Measurements from ENCODE around the gene EXTL2. TPM values are rescaled to one million over a fixed set of nuclear protein-coding genes. Genes with fewer than 3 reads are reported as not detected.
"Not testable (repeated sequence)": the region's sequence is repeated elsewhere in the genome, so short reads cannot be mapped to it uniquely, and the experiment has no call there.

The EXTL2 gene
- total and polyA plus RNA-seq, 4 donors, result 3.9 to 37.8 (median 9.4) TPM

- peak in 2 of 3 donors; percentile 20 to 36 for DNase-seq
- no peak for TF ChIP-seq CTCF (IDR thresholded peaks at IDR 0.05; ENCODE audit: control extremely low read depth, extremely low read depth)
- peaks cover 0 to 29% (median 8%) of the 10 kb centered on the region in 5 donors for H3K4me1 ChIP-seq (ENCODE audit: control insufficient read depth in 5 of 5, insufficient read depth in 5 of 5, low read length in 5 of 5)
- ATAC-seq (ENCODE audit: insufficient read depth, low FRiP score), result no peak
- 32 to 54% methylated on average over 2 of the region's 2 CpGs for WGBS, 2 donors
- no peak overlapping the region for H3K4me3 ChIP-seq
- peak overlapping the region in 1 of 2 donors; percentile 94 for H3K9ac ChIP-seq (ENCODE audit: insufficient read depth in 1 of 2, low read length in 2 of 2)
- H3K36me3 ChIP-seq (ENCODE audit: control insufficient read depth in 4 of 4, insufficient read depth in 4 of 4, low read length in 4 of 4), result peaks cover 0 to 11% (median 5%) of the 10 kb centered on the region in 4 donors
- H3K27ac ChIP-seq (ENCODE audit: low read depth in 1 of 2, low read length in 1 of 2), result no peak overlapping the region
- peaks cover 0 to 7% (median 2%) of the 10 kb centered on the region in 4 donors for H3K9me3 ChIP-seq (ENCODE audit: control insufficient read depth in 4 of 4, insufficient read depth in 3 of 4, low read length in 3 of 4)
- no peaks in the 10 kb centered on the region for H3K27me3 ChIP-seq (ENCODE audit: control insufficient read depth in 3 of 3, insufficient read depth in 3 of 3, low read length in 2 of 3)
Measured at GRCh38 chr1:100893718-100894117, 924 bp downstream of the EXTL2 start.

GRCh38 chr1:100892554-100892953 lies 2.1 kb downstream of the EXTL2 start:
- Histone ChIP-seq H3K9me3 (ENCODE audit: control insufficient read depth in 4 of 4, insufficient read depth in 3 of 4, low read length in 3 of 4) (peaks cover 0 to 7% (median 2%) of the 10 kb centered on the region in 4 donors), H3K36me3 (ENCODE audit: control insufficient read depth in 4 of 4, insufficient read depth in 4 of 4, low read length in 4 of 4) (peaks cover 0 to 14% (median 4%) of the 10 kb centered on the region in 4 donors), H3K9ac (ENCODE audit: insufficient read depth in 1 of 2, low read length in 2 of 2) (no peak overlapping the region), H3K4me1 (ENCODE audit: control insufficient read depth in 5 of 5, insufficient read depth in 5 of 5, low read length in 5 of 5) (peaks cover 0 to 28% (median 8%) of the 10 kb centered on the region in 5 donors), H3K27ac (ENCODE audit: low read depth in 1 of 2, low read length in 1 of 2) (no peak overlapping the region), H3K4me3 (no peak overlapping the region), H3K27me3 (ENCODE audit: control insufficient read depth in 3 of 3, insufficient read depth in 3 of 3, low read length in 2 of 3) (no peaks in the 10 kb centered on the region)
- WGBS, 2 donors, result 95 to 99% methylated on average over 3 of the region's 3 CpGs
- no peak for ATAC-seq (ENCODE audit: insufficient read depth, low FRiP score)
- TF ChIP-seq CTCF (IDR thresholded peaks at IDR 0.05; ENCODE audit: control extremely low read depth, extremely low read depth), result no peak
- no peak for DNase-seq

- Histone ChIP-seq H3K9me3 (ENCODE audit: control insufficient read depth in 4 of 4, insufficient read depth in 3 of 4, low read length in 3 of 4) (peaks cover 0 to 7% (median 2%) of the 10 kb centered on the region in 4 donors), H3K27ac (ENCODE audit: low read depth in 1 of 2, low read length in 1 of 2) (no peak overlapping the region), H3K27me3 (ENCODE audit: control insufficient read depth in 3 of 3, insufficient read depth in 3 of 3, low read length in 2 of 3) (no peaks in the 10 kb centered on the region), H3K9ac (ENCODE audit: insufficient read depth in 1 of 2, low read length in 2 of 2) (no peak overlapping the region), H3K4me3 (no peak overlapping the region), H3K4me1 (ENCODE audit: control insufficient read depth in 5 of 5, insufficient read depth in 5 of 5, low read length in 5 of 5) (peaks cover 0 to 16% (median 0%) of the 10 kb centered on the region in 5 donors), H3K36me3 (ENCODE audit: control insufficient read depth in 4 of 4, insufficient read depth in 4 of 4, low read length in 4 of 4) (peaks cover 0 to 17% (median 4%) of the 10 kb centered on the region in 4 donors)
- no peak for TF ChIP-seq CTCF (IDR thresholded peaks at IDR 0.05; ENCODE audit: control extremely low read depth, extremely low read depth)
- 95 to 100% methylated on average over 1 of the region's 1 CpG for WGBS, 2 donors
- ATAC-seq (ENCODE audit: insufficient read depth, low FRiP score) (no peak), DNase-seq (no peak)
Measured at GRCh38 chr1:100891380-100891779, 3.3 kb downstream of the EXTL2 start.

- H3K27me3 ChIP-seq (ENCODE audit: control insufficient read depth in 3 of 3, insufficient read depth in 3 of 3, low read length in 2 of 3); DNase-seq; H3K27ac ChIP-seq (ENCODE audit: low read depth in 1 of 2, low read length in 1 of 2); H3K9me3 ChIP-seq (ENCODE audit: control insufficient read depth in 4 of 4, insufficient read depth in 3 of 4, low read length in 3 of 4); ATAC-seq (ENCODE audit: insufficient read depth, low FRiP score); H3K4me3 ChIP-seq; H3K9ac ChIP-seq (ENCODE audit: insufficient read depth in 1 of 2, low read length in 2 of 2): not testable (repeated sequence)
- 98% methylated on average over 2 of the region's 2 CpGs for WGBS, 2 donors
- H3K36me3 ChIP-seq (ENCODE audit: control insufficient read depth in 4 of 4, insufficient read depth in 4 of 4, low read length in 4 of 4), result peaks cover 0 to 22% (median 4%) of the 10 kb centered on the region in 4 donors
- peaks cover 0 to 16% (median 0%) of the 10 kb centered on the region in 5 donors for H3K4me1 ChIP-seq (ENCODE audit: control insufficient read depth in 5 of 5, insufficient read depth in 5 of 5, low read length in 5 of 5)
Measured at GRCh38 chr1:100889869-100890482, 4.7 kb downstream of the EXTL2 start.

- ATAC-seq (ENCODE audit: insufficient read depth, low FRiP score); DNase-seq: not testable (repeated sequence)
Measured at GRCh38 chr1:100889007-100889406, 5.6 kb downstream of the EXTL2 start.

More at GRCh38 chr1:100889007-100889406, 5.6 kb downstream of the EXTL2 start:
- H3K4me3 ChIP-seq; H3K9ac ChIP-seq (ENCODE audit: insufficient read depth in 1 of 2, low read length in 2 of 2); H3K27ac ChIP-seq (ENCODE audit: low read depth in 1 of 2, low read length in 1 of 2); H3K27me3 ChIP-seq (ENCODE audit: control insufficient read depth in 3 of 3, insufficient read depth in 3 of 3, low read length in 2 of 3); H3K9me3 ChIP-seq (ENCODE audit: control insufficient read depth in 4 of 4, insufficient read depth in 3 of 4, low read length in 3 of 4): not testable (repeated sequence)
- Histone ChIP-seq H3K4me1 (ENCODE audit: control insufficient read depth in 5 of 5, insufficient read depth in 5 of 5, low read length in 5 of 5) (peaks cover 0 to 15% (median 0%) of the 10 kb centered on the region in 5 donors), H3K36me3 (ENCODE audit: control insufficient read depth in 4 of 4, insufficient read depth in 4 of 4, low read length in 4 of 4) (peaks cover 0 to 22% (median 4%) of the 10 kb centered on the region in 4 donors)
- 91 to 100% methylated on average over 1 of the region's 1 CpG for WGBS, 2 donors

Data from lung (tissue), 12 donors.